Neural crest cell (in vitro differentiated cells): ENCODE measurements around the gene SCGB1D2. TPM values are rescaled to one million over a fixed set of nuclear protein-coding genes. Genes with fewer than 3 reads are reported as not detected.

Experiments
- DNase-seq: peaks from one replicate; pipeline ENCODE4 v3.0.0; 2021; ENCODE audit warnings: low read depth, mixed read lengths, low spot score
- H3K27ac Mint-ChIP-seq: one replicate; pipeline ENCODE4 v1.8.0; 2021; ENCODE audit warnings: mild to moderate bottlenecking, mixed read lengths; ENCODE audit not compliant: unreplicated experiment
- H3K27me3 Mint-ChIP-seq: 2 replicates; pipeline ENCODE4 v1.8.0; 2021; ENCODE audit warnings: low read depth, mild to moderate bottlenecking, mixed read lengths
- H3K36me3 Mint-ChIP-seq: 2 replicates; pipeline ENCODE4 v1.8.0; 2021; ENCODE audit warnings: low read depth, mild to moderate bottlenecking, mixed read lengths
- H3K4me1 Mint-ChIP-seq: 2 replicates; pipeline ENCODE4 v1.8.0; 2021; ENCODE audit warnings: mixed read lengths
- H3K4me3 Mint-ChIP-seq: one replicate; pipeline ENCODE4 v1.8.0; 2021; ENCODE audit warnings: mild to moderate bottlenecking, mixed read lengths
- H3K9me3 Mint-ChIP-seq: 2 replicates; pipeline ENCODE4 v1.8.0; 2021; ENCODE audit warnings: mixed read lengths
- CTCF ChIP-seq: fragments of 200-600 bp; sonication (generic); conservative IDR thresholded peaks from 2 replicates; pipeline ENCODE4 v1.5.0; 2021; ENCODE audit warnings: antibody characterized with exemption, mild to moderate bottlenecking
- total RNA-seq: library from RNA; stranded (reverse); gene quantifications from 2 replicates; pipeline ENCODE4 v1.2.1, GENCODE V29; 2021

SCGB1D2 gene
- total RNA-seq, 1 donor from 2014 or later: not detected

- TF ChIP-seq CTCF: no peak
- H3K27me3 Mint-ChIP-seq: peaks cover 17% of the 10 kb centered on the region
- H3K4me3 Mint-ChIP-seq: no peak overlapping the region
- H3K27ac Mint-ChIP-seq: no peak overlapping the region
- H3K4me1 Mint-ChIP-seq: no peaks in the 10 kb centered on the region
- H3K36me3 Mint-ChIP-seq: peaks cover 8% of the 10 kb centered on the region
- peaks cover 14% of the 10 kb centered on the region for H3K9me3 Mint-ChIP-seq
- DNase-seq: no peak
These were observed 18.9 kb upstream of the SCGB1D2 start for GRCh38 chr11:62223095-62223494.

- Mint-ChIP-seq H3K27ac (no peak overlapping the region), H3K27me3 (peaks cover 80% of the 10 kb centered on the region), H3K4me1 (no peaks in the 10 kb centered on the region), H3K4me3 (no peak overlapping the region), H3K9me3 (no peaks in the 10 kb centered on the region), H3K36me3 (no peaks in the 10 kb centered on the region)
- no peak for DNase-seq
- TF ChIP-seq CTCF: no peak
These were observed 8.3 kb upstream of the SCGB1D2 start for GRCh38 chr11:62233730-62234129.

- H3K4me3 Mint-ChIP-seq: no peak overlapping the region
- peaks cover 90% of the 10 kb centered on the region for H3K27me3 Mint-ChIP-seq
- H3K4me1 Mint-ChIP-seq: no peaks in the 10 kb centered on the region
- no peak overlapping the region for H3K27ac Mint-ChIP-seq
- H3K9me3 Mint-ChIP-seq: no peaks in the 10 kb centered on the region
- TF ChIP-seq CTCF: no peak
- no peak for DNase-seq
- no peaks in the 10 kb centered on the region for H3K36me3 Mint-ChIP-seq
These were observed 5.9 kb upstream of the SCGB1D2 start for GRCh38 chr11:62236187-62236586.

- H3K36me3 Mint-ChIP-seq: no peaks in the 10 kb centered on the region
- H3K27me3 Mint-ChIP-seq: peaks cover 89% of the 10 kb centered on the region
- no peaks in the 10 kb centered on the region for H3K9me3 Mint-ChIP-seq
- no peak for TF ChIP-seq CTCF
- no peak overlapping the region for H3K4me3 Mint-ChIP-seq
- no peak for DNase-seq
- H3K4me1 Mint-ChIP-seq: no peaks in the 10 kb centered on the region
- H3K27ac Mint-ChIP-seq: no peak overlapping the region
These were observed 4.5 kb upstream of the SCGB1D2 start for GRCh38 chr11:62237499-62237898.

GRCh38 chr11:62238151-62238550, 3.9 kb upstream of the SCGB1D2 start:
- DNase-seq: no peak
- H3K27ac Mint-ChIP-seq: no peak overlapping the region
- no peaks in the 10 kb centered on the region for H3K9me3 Mint-ChIP-seq
- no peak overlapping the region for H3K4me3 Mint-ChIP-seq
- no peaks in the 10 kb centered on the region for H3K36me3 Mint-ChIP-seq
- peaks cover 89% of the 10 kb centered on the region for H3K27me3 Mint-ChIP-seq
- TF ChIP-seq CTCF: no peak
- no peaks in the 10 kb centered on the region for H3K4me1 Mint-ChIP-seq

GRCh38 chr11:62241095-62241494, 944 bp upstream of the SCGB1D2 start:
- DNase-seq: no peak
- Mint-ChIP-seq H3K9me3 (no peaks in the 10 kb centered on the region), H3K4me3 (no peak overlapping the region), H3K27ac (no peak overlapping the region), H3K36me3 (no peaks in the 10 kb centered on the region), H3K27me3 (peaks cover 71% of the 10 kb centered on the region), H3K4me1 (no peaks in the 10 kb centered on the region)
- TF ChIP-seq CTCF: no peak
